G401 (cell line): ENCODE data around the gene ALKAL2. TPM values are rescaled to one million over a fixed set of nuclear protein-coding genes. Genes with fewer than 3 reads are reported as not detected.
A peak's percentile ranks its signal among the peaks of the same experiment; 100 is the strongest.

Experiments used
- DNase-seq: peaks from one replicate; pipeline ENCODE4 v3.0.0-alpha.2; 2015; ENCODE audit warnings: low spot score
- in situ Hi-C: cut with HindIII; loops from 2 replicates; pipeline ENCODE4 v1.10.0; 2016; ENCODE audit warnings: low sequenced_read_pairs, mixed read lengths
- total RNA-seq: library from RNA; depleted of rRNA; stranded (reverse); fragments of >200 nt; shearing (Covaris generic); gene quantifications from 2 replicates; pipeline ENCODE4 v1.2.3, GENCODE V29; 2014

Gene ALKAL2
- total RNA-seq, 1 experiment from 2014 or later, result not detected

GRCh38 chr2:278312-278926 lies 9.5 kb downstream of the ALKAL2 start:
- in situ Hi-C loops, result no loop called here
- DNase-seq, result no peak

DNA sequence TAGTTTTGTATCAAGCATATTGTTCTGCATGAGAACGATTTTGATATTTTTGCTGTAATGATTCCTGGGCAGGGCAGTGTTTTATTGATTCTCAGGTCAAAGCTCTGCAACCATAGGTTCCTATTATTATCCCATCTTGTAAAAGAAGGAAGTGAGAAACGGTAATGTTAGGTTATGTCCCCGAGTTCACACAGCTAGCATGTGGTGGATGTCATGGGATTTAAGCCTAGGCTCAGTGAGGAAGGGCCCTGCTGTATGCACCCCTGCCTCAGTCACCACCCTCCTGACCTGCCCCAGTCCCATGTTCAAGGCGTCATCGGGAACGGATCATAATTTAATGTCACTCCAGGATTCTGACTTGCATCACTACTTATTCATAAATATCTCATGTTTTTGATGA lies 12.4 kb downstream of the ALKAL2 start:
- in situ Hi-C loops, result no loop called here
- no peak for DNase-seq

- in situ Hi-C loops, result no loop called here
- DNase-seq, result no peak
Observed at GRCh38 chr2:274503-274902, 13.4 kb downstream of the ALKAL2 start.

DNA sequence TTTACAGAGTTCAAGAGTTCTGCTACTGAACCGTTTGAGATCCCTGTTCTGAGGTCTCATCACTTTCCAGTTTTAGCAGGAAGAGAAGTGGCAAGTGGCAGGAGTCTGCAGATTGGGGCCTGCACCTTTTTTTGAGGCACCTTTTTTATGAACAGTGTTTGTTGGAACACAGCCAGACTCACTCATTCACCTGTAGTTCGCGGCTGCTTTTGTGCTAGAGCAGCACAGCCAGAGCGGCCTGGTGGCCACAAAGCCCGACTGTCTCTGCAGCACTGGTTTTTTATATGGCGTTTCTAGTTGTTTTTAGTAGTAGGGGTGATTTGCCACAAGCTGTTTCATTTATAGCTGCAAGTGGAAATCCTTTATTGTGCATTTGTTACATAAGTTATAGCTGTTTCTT lies 14.6 kb downstream of the ALKAL2 start:
- peak; percentile 18 for DNase-seq
- in situ Hi-C loops, result no loop called here

- no peak for DNase-seq
- in situ Hi-C loops, result no loop called here
Observed at GRCh38 chr2:271917-272316, 16.0 kb downstream of the ALKAL2 start.

DNA sequence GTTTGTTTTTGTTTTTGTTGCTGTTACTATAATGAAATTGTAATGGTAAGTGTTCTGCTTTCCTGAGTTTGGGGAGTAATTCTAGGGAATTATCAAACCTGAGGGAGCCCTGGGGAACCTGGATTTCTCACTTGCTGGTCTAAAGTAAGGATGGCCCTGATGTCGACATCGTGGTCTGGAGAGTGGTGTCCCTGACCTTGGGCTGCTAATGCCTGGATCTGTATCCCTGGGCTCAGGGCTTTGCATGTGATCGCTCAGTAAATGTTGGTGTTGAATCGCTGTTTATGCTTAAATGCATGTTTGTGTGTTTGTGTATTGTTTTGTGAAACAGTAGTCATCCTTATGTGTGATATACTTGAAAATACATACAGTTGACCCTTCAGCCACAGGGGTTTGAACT lies 17.0 kb downstream of the ALKAL2 start:
- no peak for DNase-seq
- in situ Hi-C loops, result no loop called here

DNA sequence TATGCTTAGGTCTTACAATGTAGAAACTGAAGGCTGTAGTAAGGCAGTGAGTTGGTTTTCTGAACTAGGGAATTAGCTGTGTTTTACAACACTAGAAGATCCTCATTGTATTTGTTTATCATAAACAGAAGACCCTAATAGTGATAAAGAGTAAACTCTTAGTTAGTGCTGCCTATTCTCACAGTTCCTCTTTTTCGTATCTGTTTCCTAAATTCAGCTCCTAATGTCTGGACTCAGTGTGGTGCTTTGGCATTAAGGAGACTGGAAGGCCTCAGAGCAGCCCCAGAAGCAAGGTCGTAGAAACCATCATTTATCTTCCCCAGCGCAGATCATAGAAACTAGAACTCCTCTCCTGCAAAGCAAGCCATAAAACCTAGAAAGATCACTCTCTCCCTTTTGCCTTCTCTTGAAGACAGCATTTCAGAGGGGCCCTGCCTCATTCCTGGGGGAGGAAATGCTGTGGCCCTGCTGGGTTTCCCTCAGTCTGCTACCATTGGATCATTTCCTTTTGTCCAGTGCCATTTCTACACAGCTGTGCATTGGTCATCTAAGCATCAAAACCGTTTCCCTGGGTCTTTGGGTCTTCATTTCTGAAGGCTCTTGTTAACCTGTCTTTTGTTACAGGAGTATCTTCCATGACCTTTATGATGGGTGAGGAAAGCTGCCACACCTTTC lies 18.4 kb downstream of the ALKAL2 start:
- in situ Hi-C loops, result no loop called here

DNA sequence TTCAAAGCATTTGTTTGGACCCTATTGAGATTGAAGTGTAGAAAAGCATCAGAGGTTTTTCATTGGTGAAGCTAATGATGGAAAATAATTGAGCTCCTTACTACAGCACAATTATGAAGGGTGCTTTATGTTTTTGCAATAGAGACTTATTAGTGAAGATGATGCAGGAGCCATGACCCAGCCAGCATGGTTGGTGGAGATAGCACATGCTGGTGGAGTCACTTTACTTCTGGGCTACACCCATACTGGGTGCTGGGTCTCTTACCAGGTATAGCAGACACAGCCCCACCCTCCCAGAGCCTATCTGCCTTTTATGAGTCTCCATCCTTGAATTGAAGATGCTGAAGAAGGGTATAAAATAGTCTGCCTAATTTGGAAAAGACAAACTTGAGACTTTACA lies 19.6 kb downstream of the ALKAL2 start:
- in situ Hi-C loops, result no loop called here
- DNase-seq, result no peak

More for the DNA sequence above, 18.4 kb downstream of the ALKAL2 start:
- DNase-seq, result no peak

DNA sequence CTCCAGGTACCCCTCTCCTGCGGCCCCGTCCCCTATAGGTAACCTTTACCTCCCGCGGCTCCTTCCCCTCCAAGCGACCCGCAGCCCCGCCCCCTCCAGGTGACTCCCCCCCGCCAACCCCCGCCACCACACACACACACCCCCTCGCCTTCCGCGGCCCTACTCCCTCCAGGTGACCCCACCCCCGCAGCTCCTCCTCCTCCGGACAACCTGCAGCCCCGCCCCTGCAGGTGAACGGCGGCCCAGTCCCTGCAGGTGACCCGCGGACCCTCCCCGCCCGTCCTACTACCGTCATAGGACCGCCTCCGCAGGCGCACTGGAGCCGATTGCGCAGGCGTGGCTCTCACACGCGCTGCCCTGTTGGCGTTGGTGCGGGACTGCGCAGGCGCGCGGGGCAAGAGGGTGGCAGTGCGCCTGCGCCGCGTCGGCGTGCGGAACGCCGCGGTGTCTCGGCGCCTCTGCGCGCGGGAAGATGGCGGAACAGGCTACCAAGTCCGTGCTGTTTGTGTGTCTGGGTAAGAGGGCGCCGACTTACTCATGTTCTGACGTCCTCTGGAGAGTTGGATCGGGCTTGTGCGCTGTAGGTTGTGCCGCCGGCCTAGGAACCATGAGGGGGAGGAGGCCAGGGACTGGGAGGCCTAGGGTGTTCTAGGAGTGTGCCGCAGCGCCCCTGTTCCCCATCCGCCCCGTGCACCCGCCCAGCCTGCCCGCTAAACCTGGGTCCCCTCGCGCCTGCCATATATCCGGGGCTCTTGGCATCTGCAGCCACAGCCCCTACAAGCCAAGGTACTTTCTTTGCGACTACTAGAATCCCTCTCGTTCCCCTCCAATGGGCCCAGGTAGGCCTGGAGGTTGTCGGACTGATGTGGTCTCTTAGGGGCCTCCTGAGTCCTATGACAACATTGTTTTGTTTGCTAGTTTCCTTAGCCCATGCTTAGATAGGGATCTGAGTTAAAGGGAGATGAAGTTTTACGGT lies 23.1 kb downstream of the ALKAL2 start, which contains the start of gene ACP1:
Gene ACP1 (plus strand): TSS at position 455 of the 976 bp plus-strand sequence. CDS start 18 bp downstream, at position 473.
- in situ Hi-C loops, result no loop called here
- peak; percentile 89 for DNase-seq

DNA sequence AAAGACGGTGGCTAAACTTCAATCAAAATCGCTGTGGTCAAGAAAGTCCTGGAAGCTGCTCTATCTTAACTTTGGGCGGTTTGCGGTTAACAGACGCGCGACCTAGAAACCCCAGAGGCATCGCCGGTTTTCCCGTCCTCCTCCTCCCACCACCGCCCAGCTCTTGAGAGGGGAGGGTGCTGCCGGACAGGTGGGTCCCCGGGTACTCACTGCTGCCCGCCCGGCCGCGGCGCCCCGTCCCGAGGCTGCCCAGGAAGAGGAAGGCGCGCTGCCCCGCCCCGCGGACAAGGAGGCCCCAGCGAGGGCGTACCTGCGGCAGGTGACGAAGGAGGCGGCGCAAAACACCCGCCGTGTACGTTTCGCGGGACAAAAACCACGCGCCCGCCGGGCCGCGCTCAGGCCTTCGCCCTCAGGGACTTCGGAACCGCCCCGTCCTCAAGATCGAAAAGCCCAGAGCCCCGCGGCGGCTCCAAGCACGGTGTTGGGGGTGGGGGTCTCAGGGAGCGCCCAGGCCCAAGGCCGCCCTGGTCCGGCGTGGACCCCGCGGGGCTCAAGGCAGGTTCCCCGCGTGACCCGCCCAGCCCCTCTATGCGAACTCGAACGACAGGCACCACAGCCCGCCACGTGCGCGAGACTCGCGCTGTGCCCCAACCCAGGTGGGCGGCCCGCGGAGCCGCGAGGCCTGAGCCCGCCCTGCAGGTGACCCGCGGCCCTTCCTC lies 24.0 kb downstream of the ALKAL2 start, which contains the start of gene SH3YL1:
Gene SH3YL1 (minus strand): TSS at position 259 of the 719 bp plus-strand sequence. CDS start 48 bp downstream, at position 211.
- in situ Hi-C loops, result no loop called here
- DNase-seq, result peak; percentile 19

GRCh38 chr2:263022-263738 lies 24.7 kb downstream of the ALKAL2 start:
- DNase-seq, result peak; percentile 11
- in situ Hi-C loops, result no loop called here

DNA sequence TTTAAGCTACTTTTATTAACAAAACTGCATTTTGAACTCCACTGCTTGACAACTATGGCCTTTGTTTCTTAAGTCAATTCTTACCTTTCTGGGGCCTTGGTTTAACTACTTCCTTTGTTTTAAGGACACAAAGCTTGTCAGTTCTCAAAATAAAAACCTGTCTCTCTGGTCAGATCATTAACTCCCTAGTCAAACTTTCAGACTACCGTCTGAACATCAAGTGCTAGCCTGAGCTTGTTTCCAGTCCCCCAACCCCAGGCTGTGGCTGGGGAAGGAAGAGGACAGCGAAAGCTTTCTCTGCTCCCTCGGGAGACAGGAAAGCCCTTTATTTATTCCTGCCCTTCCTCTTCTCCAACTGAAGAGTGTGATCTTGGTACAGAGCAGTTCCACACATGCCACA lies 25.8 kb downstream of the ALKAL2 start:
- in situ Hi-C loops, result no loop called here

DNA sequence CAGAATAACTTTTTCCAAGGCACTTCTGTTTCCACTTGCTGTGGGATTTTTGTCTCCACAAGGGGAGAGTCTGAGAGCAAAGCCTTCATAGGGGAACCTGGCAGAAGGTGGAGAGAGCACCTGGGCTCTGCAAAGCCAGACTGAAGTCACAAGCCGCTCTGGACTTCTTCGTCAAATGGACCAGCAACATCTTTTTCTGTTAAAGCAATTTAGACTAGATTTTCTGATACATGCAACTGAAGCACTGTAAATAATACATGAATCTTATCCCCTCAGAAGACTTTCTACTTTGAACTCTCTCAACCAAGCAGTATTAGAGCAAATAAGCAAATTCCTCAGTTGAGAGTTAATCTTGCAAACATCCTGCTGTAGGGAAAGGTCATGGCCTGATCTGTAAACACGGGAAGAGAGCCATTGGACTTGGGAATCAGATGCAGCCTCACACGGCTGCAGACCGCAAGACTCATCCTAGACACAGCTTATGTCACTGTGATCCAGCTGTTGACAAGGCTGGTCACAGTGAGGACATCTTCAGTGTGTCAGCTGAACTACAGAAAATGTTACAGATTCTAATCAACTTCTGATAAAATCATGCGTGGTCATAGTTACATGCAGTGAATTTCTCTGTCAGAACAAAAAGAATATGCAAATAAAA lies 27.3 kb downstream of the ALKAL2 start:
- no peak for DNase-seq
- in situ Hi-C loops, result no loop called here

More for the DNA sequence above, 25.8 kb downstream of the ALKAL2 start:
- DNase-seq, result no peak

DNA sequence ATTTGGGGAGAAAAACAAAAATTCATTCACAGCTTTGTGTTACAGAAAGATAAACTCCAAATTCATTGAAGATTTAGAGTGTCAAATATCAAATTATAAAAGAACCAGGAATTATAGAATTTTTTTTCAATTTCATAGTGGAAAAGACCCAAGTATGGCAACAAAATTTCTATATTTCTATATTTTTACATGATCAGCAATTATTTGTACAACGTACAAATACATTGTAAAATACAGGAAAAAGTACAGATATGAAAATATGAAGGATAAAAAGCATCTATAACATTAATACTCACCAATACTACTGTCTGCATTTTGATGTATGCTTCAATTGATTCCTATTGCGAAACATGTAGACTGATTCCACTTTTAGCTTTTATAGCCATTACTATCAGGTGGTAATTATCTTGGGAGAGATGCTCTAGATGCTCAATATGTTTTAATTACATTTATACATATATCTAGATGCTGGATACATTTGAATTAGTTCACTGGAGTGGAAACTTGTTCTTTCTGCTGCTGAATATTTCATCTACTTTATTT lies 28.0 kb downstream of the ALKAL2 start:
- no peak for DNase-seq
- in situ Hi-C loops, result no loop called here

DNA sequence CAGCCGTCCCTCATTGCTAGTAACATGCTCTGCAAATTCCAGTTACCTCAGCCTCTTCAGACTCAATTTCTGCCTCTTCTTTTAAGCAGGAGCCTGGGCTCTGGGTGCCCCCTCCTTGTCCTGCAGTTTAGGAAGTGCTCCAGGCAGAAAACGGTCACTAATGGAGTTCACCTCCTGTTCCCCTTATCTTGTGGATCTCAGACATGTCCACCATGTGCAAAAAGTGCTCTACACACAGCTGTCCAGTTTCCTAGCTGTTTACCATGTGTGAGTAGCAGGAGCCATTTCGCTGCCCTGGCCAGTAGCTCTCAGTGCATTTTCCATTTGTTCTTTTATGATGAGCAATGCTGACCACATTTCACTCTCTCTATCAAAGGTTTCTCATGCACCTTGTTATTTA lies 29.0 kb downstream of the ALKAL2 start:
- in situ Hi-C loops, result no loop called here
- no peak for DNase-seq

GRCh38 chr2:257842-258241 lies 30.0 kb downstream of the ALKAL2 start:
- in situ Hi-C loops, result no loop called here
- no peak for DNase-seq

GRCh38 chr2:257429-257828 lies 30.5 kb downstream of the ALKAL2 start:
- in situ Hi-C loops, result no loop called here
- DNase-seq, result no peak

DNA sequence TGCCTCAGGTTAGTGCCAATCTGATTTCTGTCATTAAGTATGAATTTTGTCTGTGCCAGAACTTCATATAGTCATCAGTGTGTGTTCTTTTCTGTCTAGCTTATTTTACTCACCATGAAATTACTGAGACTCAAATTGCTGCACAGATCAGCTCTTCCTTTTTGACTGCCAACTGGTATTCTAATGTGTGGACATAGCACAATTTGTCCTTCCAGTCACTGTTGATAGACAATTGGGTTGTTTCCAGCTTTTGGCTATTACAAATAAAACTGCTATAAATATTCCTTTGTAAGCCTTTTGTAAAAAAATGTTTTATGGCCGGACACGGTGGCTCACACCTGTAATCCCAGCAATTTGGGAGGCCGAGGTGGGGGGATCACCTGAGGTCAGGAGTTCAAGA lies 31.8 kb downstream of the ALKAL2 start:
- in situ Hi-C loops, result no loop called here
- DNase-seq, result no peak
